Prostate gland (tissue), 2 donors: ENCODE results near the gene RASSF4.

ENCODE experiments used
- CTCF ChIP-seq, 4 experiments: fragments of 200-600 bp in 2 of 4; fragments of 450-650 bp in 2 of 4; sonication (generic) in 2 of 4; IDR thresholded peaks; 1 replicate in 3 of 4; 2 replicates in 1 of 4; pipeline ENCODE4 v1.5.1; 2016 to 2019; ENCODE audit warnings: antibody characterized with exemption in 4 of 4, mild to moderate bottlenecking in 2 of 4, moderate library complexity in 2 of 4
- POLR2A ChIP-seq: fragments of 450-650 bp; IDR thresholded peaks from one replicate; pipeline ENCODE4 v1.6.1; 2016; ENCODE audit warnings: antibody characterized with exemption, mild to moderate bottlenecking
- POLR2AphosphoS5 ChIP-seq: sonication (generic); formaldehyde crosslinking; IDR thresholded peaks from one replicate; pipeline ENCODE4 v1.6.1; 2017; ENCODE audit warnings: antibody characterized with exemption

GRCh38 chr10:45044290-45044689 lies 84.7 kb downstream of the RASSF4 start:
- TF ChIP-seq CTCF (IDR thresholded peaks at IDR 0.05) (no peak), POLR2AphosphoS5 (no peak), POLR2A (no peak)
